NOMO-1 treated with DMSO at 0.1 percent for 48 hours (cell line): ENCODE measurements around the gene ZNF207.
"Not testable (repeated sequence)": the region's sequence is repeated elsewhere in the genome, so short reads cannot be mapped to it uniquely, and the experiment has no call there.

Experiments used
- DNase-seq: peaks from one replicate; lab custom pipeline; 2025; ENCODE audit not compliant: unreplicated experiment; lab: John Stamatoyannopoulos, UW

Gene ZNF207

DNA sequence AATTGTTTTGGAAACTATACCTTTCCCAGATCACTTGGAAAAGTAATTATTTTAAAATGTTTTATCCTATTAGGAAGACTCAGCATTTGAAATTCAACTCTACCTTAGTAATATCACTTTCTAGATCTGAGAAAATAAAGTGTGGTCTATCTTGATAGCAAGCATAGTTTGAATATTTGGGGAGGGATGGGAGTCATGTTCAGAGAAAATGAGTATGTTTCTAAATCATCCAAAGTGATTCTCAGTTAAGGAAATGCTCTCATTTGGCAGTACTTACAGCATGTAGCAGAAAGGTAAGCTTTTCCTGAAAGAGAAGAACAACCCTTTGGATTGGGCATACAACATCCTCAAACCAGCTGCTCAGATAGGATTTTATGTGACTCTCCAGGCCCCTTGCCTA, 14.9 kb upstream of the ZNF207 start:
- no peak for DNase-seq

DNA sequence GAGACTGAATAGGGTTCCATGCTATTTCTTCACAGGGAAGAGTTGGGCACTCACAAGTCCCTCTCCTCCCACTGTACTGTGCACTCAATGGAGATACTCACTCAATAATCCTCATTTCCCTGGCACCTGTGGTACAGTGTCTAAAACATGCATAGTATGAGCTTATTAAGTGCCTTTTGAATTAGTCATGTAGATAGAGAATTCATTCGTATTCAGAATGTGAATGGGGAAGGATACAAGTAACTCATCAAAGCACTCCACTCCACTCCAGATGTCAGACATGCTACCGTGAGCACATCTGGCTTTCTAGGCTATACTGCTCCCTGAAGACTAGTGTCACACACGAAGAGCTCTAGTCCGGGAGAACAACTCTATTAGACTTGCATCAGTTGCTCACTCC, 14.3 kb upstream of the ZNF207 start:
- no peak for DNase-seq

DNA sequence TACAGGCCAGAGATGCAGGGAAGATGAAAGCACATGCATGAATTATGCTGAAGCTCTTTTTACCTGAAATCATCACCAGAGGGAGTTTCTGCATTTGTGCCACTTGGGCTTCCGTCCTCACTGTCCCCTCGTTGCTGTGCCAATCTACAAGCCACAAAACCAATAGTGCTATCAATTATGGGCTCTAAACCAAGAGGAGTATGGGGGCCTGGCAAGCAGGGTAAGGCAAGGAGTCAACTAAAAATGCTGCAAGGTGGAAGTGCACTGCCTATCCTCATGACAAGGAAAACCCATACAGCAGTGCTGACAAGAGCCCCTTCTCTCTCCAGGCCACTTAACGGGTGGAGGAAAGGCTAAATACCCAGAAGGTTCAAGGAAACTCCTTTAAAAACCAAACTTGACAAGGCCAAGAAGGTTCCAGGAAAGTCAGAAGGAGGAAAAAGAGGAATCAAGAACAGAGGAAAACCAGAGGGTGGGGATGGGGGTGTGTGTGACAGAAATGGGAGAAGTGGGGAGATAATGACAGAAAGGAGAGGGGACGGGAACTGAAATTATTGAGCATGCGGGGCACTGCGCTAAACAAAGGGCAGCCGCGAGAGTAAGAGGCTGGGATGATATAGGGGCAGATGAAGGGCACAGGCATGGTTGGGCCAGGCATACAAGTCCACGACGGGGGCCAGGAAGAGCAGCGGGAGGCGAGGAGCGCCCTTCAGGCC, 8.7 kb upstream of the ZNF207 start:
- peak; percentile 53 for DNase-seq

DNA sequence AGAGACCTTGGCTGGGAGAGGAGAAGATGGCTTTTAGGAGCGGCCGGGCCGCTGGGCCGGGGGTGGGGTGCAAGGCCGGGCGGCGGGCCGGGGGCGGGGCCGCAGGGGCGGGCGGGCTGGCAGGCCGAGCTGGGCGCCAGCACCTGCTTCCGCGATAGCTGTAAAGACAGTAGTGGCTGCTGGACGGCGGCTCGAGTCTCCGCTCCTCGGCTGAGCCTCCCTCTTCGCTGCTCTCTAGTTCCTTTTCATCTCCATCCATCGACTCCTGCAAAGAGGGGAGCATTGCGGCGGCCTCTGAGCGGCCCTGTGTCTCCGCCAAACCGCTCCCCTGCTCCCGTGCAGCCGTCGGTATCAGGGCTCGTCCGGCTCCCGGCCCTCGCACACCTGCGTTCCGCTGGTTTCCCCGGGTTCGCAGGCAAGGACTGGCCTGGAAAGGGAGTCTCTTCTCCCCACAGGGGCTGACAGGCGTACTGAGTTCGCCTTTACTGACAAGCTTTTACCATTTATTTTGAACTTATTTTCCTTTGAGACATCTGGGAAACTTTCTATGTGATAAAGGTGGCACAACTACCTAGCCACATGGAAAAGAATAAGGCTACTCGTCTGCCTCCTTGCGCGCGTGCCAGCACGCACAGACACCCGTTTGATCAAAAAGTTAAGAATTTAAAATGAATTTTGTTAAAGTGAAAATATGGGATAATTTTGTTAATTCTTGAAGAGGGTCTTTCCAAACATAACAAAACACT, 7.9 kb upstream of the ZNF207 start, which contains the start of gene C17orf75:
TSS of gene C17orf75 (minus strand) at position 317 of the 746 bp plus-strand sequence. CDS start at position 283, 34 bp downstream.
- DNase-seq = peak; percentile 68

DNA sequence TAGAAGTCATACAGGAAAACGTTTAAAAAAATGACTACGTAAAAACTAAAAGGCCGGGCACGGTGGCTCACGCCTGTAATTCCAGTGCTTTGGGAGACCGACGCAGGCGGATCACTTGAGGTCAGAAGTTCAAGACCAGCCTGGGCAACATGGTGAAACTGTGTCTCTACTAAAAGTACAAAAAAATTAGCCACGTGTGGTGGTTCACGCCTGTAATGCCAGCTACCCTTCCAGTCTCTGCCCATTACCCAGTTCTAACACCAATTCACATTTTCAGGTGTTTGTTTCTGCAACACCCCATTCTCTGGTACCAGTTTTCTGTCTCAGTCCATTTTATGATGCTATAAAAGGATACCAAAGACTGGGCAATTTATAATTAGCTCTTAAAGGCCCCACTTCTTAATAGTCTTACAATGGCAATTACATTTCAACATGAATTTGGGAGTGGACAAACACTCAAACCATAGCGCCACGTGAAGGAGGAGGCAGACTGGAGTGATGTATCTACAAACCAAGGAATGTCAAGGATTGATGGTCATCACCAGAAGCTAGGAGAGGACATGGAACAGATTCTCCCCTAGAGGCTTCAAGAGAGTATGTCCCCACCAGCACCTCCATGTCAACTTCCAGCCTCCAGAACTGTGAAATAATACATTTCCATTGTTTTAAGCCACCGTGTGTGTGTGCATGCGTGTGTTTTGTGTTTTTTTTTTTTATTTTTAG, 7.2 kb upstream of the ZNF207 start:
- DNase-seq = no peak

DNA sequence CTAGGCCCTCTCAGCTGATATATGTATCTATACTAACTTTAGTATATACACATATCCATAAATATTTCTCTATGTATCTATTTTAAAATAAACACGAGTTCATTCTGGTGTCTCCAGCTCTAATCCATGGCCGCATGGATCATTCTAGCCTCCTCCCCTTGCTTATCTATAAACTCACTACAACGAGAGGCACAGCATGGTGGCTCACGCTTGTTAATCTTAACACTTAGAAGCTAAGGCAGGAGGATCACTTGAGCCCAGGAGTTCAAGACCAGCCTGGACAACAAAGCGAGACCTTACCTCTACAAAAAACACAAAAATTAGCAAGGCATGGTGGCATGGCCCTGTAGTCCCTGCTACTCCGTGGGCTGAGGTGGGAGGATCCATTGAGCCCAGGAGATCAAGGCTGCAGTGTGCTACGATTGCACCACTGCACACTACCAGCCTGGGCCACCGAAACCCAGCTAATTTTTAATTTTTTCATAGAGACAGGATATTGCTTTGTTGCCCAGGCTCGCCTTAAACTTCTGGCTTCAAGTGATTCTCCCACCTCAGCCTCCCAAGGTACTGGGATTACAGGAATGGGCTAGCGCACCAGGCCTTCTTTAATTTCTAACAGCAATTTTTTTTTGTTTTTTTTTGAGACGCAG, 3.9 kb upstream of the ZNF207 start:
- no peak for DNase-seq

DNA sequence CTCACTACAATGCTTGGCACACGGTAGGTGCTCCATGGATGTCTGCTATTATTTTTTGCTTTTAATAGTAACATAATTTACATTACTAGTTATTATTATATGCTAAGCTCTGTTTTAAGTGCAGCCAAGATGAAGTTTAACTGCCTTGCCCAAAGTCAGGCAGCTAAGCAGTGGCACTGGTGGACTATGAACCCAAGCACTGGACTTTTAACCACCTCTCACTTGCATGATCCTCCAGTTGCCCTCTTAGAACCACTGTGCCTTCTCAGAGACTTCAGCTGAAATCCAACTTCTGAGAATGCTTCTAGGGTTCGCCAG, 1.5 kb upstream of the ZNF207 start:
- no peak for DNase-seq

DNA sequence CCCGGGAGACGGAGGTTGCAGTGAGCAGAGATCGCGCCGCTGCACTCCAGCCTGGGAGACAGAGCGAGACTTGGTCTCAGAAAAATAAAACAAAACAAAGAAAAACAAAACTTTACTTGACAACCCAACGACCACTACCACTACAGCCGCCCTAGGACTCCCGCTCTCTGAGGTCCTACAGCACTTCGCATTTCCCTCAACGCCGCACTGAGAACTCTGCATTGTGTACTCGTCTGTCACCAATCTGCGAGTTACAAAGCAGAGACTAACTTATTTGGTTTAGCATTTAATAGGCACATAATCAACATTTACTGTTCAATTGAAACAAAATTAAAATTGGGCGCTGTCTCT, 479 bp upstream of the ZNF207 start:
- DNase-seq = no peak

DNA sequence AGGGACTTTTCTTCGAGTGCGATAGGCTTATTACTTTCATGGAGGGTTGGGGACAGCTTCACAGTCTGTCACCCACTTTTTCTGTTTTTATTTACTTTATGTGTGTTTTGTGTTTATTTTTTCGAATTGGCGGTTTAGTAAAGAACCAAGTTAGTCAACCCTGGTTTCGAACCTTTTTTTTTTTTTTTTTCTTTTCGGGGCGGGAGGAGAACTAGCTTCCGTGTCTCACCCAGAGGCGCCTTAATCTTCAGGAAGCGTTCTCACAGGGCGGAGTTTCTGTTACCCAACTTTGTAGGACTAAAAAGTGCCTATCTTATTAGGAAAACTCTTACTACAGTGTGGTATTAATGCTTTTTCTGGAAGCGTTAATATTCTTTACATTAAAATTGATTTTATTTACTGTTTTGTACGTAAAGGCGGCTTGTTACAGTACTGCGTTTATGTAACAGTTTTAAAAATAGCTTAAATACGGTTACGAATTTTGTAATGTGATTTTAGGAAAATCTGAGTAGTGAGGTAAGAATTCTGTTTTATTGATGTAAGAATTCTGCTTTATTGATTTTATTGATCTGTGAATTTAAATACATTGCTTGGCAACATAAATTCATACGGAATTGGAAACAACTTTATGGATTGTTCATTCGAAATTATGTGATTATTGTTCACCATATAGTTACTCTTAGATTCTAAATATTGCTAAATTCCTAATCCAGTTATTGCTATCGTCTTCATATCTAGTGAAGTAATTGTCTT, 885 bp downstream of the ZNF207 start:
- peak; percentile 72 for DNase-seq

DNA sequence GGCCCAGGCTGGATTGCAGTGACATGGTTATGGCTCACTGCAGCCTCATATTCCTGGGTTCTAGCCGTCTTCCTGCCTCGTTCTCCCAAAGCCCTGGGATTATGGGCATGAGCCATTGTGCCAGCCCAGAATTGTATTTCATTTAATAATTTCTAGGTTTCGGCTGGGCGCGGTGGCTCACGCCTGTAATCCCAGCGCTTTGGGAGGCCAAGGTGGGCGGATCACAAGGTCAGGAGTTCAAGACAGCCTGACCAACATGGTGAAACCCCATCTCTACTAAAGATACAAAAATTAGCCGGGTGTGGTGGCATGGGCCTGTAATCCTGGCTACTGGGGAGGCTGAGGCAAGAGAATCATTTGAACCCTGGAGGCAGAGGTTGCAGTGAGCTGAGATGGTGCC, 2.8 kb downstream of the ZNF207 start:
- DNase-seq = not testable (repeated sequence)

DNA sequence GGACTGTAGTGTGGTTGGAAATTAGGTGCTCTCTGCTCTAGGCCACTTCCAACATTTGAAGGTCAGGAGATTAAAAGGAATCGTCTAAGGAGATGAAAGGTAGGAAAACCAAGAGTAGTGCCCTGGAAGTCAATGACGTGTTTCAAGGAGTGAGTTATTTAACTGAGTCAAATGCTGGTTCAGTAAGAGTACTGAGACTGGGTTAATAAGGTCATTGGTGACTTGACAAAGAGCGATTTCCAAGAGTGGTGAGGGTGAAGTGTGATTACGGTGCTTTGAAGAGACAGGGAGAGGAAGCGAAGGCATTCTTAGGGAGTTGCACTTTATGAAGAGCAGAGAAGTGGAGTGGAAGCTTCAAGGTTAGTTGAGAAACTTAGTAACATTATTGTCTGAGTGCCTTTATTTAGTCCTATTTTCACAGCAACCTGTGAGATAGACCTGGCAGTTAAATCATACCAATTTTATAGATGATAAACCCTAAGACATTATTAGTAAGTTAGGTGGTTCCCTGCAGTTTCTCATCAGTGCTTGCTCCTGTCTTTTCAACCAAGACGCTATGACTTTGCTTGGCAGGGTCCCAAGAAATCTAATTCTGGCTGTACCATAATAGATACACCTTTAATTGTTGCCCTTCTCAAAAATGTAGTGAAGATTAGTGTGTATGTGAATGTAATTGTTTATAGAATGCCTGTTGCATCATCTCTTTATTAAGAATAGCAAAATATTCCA, 5.9 kb downstream of the ZNF207 start:
- no peak for DNase-seq

DNA sequence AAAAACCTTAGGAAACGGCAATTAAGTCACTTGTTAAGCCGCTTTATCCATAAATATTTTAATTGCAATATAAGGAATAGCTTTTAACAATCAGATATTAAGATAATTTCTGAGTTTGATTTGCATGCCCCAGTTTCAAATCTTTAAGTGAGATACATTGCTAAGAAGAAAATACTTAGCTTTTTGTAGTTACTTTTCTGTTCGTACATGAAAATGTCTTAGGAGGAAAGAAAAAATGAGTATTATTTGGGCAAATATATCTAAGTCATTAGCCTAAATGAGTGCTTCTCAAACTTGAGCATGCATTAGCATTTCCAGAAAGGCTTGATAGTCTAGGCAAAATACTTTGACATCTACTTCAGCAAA, 6.4 kb downstream of the ZNF207 start:
- DNase-seq = no peak

DNA sequence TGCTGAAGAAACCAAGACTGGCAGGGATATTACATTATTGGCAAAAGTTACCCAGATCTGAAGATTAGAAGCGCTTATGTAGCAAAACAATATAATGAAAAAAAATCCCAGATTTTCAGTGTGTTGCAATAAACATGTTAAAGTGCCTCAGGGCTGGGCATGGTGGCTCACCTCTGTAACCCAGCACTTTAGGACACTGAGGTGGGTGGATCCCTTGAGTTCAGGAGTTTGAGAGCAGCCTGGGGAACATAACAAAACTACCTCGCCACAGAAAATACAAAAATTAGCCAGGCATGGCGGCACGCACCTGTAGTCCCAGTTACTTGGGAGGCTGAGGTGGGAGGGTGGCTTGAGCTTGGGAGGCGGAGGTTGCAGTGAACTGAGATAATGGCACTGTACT, 6.8 kb downstream of the ZNF207 start:
- no peak for DNase-seq

DNA sequence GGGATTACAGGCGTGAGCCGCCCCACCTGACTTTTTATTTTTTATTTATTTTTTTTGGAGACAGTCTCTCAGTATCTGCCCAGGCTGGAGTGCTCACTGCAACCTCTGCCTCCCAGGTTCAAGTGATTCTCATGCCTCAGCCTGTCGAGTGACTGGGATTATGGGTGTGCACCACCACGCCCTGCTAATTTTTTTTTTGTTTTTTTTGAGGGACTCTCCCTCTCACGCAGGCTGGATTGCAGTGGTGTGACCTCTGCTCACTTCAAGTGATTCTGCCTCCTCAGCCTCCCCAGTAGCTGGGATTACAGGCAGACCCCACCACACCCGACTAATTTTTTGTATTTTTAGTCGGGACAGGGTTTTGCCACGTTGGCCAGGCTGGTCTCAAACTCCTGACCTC, 7.7 kb downstream of the ZNF207 start:
- DNase-seq = no peak

DNA sequence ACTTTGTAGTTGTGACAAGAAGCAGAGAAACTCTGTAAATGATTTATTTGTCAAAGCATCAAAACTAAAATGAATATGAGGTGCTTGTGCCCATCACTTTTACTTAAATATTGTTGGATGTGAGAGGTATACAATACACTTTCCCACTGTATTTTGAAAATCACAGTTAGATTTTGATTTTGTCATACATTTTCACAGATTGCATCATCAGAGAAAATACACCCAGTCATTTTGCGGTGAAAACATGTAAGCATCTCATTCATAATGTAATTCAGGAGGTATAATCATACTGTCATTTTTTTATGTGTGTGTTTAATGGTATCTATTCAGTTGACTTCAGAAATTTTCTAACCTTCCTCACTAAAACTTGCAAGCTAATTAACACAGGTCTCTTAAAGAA, 11.3 kb downstream of the ZNF207 start:
- no peak for DNase-seq

DNA sequence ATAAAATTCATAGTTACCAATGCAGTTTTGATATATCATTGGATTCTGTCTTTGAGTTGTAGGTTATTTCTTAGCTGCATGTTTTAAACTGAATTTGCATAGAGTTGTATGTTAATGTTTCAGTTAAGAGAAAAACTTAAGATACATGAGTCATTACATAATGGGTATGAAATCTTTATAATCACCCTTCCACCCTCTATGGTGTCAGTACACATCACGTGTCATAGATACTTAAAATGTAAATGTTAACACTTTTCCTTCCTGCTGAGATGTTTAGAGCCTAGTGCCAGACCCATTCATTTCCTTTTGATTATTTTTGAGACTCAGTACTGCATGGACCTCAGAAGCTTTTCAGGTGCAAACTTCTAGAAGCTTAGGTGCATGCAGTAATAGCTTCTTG, 20.5 kb downstream of the ZNF207 start:
- no peak for DNase-seq

DNA sequence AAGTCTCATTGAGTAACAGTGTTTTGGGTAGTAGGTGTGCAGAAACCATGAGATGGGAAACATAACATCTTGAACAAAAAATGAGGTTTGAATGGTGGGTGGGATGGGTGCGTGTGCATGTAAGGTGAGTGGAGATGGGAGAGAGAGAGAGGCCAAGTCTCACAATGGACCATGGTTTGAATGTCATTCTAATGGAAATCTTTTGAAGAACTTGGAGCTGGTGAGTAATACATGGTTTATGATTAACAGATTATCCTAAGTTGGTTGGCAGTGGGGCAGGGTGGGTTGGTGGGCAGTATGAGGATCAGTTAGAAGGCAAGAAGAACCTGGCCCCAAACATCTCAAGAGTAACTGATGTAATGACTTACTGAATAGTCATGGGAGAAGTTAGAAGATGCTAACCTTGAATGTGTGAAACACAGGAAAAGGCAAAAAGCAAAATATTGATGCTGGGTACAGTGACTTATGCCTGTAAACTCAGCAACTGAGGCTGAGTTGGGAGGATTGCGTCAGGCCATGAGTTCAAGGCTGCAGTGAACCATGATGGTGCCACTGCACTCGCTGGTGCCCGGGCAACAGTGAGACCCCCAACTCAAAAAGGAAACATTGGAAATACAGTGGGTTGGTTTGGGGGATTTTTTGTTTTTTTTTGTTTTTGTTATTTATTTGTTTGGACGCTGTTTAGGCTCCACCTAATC, 32.7 kb downstream of the ZNF207 start:
- DNase-seq = no peak

DNA sequence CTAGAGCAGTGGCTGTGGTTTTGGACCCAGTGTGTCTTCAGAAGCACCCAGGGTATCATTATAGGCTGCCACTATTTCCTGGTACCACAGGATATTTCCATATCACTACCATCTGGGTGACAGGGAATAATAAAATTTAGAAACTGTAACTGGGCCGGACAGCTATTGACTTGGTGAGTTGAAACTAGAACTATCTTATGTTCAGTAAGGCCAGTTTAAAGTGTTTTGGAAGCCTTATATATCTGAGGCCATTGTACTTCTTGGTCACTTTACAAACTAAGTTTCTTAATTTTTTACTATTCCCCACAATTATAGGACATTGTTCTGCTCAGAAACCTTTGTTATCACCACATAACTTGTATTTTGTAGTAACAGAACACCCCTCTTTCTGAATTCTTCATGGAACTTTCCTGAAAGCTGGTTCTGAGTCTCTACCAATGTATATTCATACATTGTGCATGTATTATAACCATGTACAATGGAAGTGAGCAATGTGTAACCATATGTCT, 34.0 kb downstream of the ZNF207 start:
- DNase-seq = no peak

DNA sequence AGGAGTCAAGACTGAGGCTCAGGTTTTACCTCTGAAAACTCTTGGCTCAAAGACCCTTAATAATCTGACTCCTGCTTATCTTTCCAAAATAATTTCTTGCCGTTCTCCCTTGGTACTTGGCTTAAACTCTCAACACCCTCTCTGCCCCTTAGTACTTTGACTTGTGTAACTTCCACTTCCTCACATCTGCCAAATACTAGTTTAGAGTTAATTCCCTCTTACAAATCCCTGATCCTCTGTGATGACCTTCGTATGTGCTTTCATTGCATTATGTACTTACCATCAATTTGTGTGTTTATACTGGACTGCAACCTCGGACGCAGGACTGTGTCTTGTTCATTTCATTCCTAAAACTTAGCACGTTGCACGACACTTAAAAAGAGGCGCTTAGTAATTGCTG, 35.2 kb downstream of the ZNF207 start:
- no peak for DNase-seq

DNA sequence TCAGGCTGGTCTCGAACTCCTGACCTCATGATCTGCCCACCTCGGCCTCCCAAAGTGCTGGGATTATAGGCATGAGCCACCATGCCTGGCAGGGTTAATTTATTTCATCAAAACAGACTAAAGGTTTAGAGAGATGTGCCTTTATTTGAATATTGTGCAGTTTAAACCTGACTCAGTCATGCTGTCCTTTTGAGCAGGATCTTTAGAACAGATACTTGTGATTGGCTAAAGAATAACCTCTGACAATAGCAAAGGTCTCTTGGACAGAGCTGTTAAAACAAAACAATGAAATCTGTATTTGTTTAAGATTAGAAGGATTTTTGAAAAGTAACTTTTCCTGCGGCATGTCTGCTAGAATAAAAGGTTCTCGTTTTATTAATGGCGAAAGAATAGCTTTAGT, 36.0 kb downstream of the ZNF207 start:
- DNase-seq = no peak
